OCI-LY7 (cell line): ENCODE data around the gene FAM236C.
"Not testable (repeated sequence)": the region's sequence is repeated elsewhere in the genome, so short reads cannot be mapped to it uniquely, and the experiment has no call there.

Source experiments
- CTCF ChIP-seq: fragments of 200-600 bp; sonication (generic); conservative IDR thresholded peaks from 2 replicates; pipeline ENCODE4 v1.5.1; 2014; ENCODE audit warnings: mild to moderate bottlenecking, antibody characterized with exemption, low read length, moderate library complexity, mixed read lengths
- EZH2phosphoT487 ChIP-seq: fragments of 200-600 bp; sonication (generic); IDR thresholded peaks from 2 replicates; pipeline ENCODE4 v1.6.1; 2018; ENCODE audit warnings: low read depth, borderline replicate concordance, mild to moderate bottlenecking, mixed run types, antibody characterized with exemption, low read length, moderate library complexity, mixed read lengths

GRCh38 chrX:72912315-72912714, at the start of gene FAM236C:
- TF ChIP-seq CTCF, EZH2phosphoT487: not testable (repeated sequence)
